Lower leg skin (tissue), 3 donors: ENCODE measurements around the gene RNF25.

Experiments
- CTCF ChIP-seq, 3 donors: fragments of 450-650 bp; IDR thresholded peaks; one replicate each; pipeline ENCODE4 v1.5.1; 2016; ENCODE audit warnings: antibody characterized with exemption in 3 of 3, mild to moderate bottlenecking in 3 of 3, moderate library complexity in 2 of 3
- POLR2A ChIP-seq, 2 donors: fragments of 450-650 bp; IDR thresholded peaks; one replicate each; pipeline ENCODE4 v1.6.1; 2016 to 2017; ENCODE audit warnings: antibody characterized with exemption in 2 of 2, mild to moderate bottlenecking in 1 of 2, moderate library complexity in 1 of 2

GRCh38 chr2:218642786-218643185 is 29.0 kb downstream of the RNF25 start:
- TF ChIP-seq CTCF (IDR thresholded peaks at IDR 0.05), result no peak
- no peak for TF ChIP-seq POLR2A (IDR thresholded peaks at IDR 0.05)
